GM12801 (cell line): Measurements from ENCODE around the gene VAT1L.

Source experiments
- CTCF ChIP-seq: IDR thresholded peaks from one replicate; pipeline ENCODE4 v1.5.1; 2011; ENCODE audit warnings: control low read depth; ENCODE audit not compliant: insufficient read length; ENCODE audit errors: extremely low read depth

The VAT1L gene

GRCh38 chr16:77793417-77793816, 5.1 kb downstream of the VAT1L start:
- TF ChIP-seq CTCF: no peak

DNA sequence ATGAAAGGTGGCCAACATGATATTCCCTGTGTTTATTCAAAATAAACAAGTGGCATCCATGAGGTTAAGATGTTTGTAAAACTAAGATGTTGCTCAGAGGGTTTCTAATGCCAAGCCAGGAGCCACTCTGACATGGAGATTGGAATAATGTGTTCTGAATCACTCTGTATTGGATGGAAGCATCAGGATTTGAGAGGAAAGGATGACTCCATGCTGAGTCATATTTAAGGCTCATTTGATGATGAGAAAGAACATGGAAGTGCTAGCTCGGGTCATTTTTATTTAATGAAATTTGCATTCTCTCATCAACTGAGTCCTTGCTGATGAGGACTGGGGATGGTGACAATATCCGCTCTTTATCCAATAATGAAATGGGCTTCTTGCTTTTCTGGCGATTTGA, 6.2 kb downstream of the VAT1L start:
- TF ChIP-seq CTCF: no peak

DNA sequence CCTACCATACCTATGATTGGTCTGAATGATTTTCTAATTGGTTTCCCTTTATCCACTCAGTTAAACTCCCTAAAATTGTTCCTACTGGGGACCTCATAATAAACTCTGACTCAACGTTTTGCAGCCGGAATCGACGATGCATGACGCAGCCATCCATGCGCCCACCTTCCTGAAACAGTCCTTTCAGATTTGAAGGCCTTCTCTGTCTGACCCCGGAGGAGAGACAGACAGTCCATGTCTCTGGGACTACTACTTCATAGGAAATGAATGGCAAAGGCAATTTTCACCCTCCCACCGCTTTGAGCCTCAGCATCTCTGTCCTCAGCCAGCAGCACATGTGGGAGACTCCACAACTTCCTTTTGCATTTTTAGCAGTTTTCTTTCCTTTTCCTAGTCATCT, 13.5 kb downstream of the VAT1L start:
- no peak for TF ChIP-seq CTCF

DNA sequence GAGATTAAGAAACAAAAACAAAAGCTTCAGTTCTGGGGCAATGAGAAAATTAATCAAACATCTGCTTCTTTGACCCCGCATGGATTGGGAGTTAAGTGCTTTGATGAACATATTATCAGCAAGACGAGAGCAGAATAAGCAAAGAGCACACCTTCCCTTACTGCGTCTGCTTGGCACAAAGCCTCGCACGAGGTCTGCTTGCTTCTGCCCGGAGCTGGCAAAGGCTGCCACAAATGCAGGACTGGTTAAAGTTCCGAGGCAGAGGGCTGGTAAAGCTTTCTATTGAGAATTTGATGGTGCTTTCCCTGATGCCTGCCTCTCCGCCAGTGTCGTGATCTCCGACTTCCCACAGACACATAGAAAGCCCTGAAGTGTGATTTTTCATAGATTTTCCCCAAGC, 17.0 kb downstream of the VAT1L start:
- TF ChIP-seq CTCF: no peak

- TF ChIP-seq CTCF: no peak
These were observed 18.7 kb downstream of the VAT1L start for GRCh38 chr16:77807021-77807420.

- no peak for TF ChIP-seq CTCF
These were observed 24.6 kb downstream of the VAT1L start for GRCh38 chr16:77812856-77813500.

DNA sequence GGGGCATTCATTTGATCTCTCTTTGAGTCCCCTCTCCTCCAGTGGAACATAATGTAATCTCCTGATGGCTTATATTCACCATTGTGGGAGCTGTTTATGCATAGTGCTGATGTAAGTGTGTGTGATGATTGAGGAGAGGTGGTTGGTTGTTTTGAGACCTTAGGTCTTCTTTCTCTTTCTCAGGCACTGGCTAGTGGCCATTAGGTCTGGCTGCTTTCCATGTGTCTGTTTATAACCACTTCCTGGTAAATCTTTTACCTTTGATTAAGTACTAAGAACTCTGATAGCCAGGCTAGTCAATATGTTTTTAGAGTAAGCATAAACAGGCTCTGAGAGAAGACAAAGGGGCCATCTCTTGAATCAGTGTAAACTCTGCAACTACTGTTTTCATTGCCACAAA, 27.9 kb downstream of the VAT1L start:
- TF ChIP-seq CTCF: no peak
